Endothelial cell of hepatic sinusoid (primary cell): ENCODE results near the gene CNTN1.

ENCODE experiments used
- in situ Hi-C: cut with HindIII; loops from 2 replicates; pipeline ENCODE4 v1.10.0; 2017; ENCODE audit warnings: low sequenced_read_pairs

Gene CNTN1

GRCh38 chr12:40768125-40768864 is 76.1 kb downstream of the CNTN1 start:
- in situ Hi-C loops, result no loop called here

- in situ Hi-C loops, result no loop called here
Observed at GRCh38 chr12:40769846-40770245, 77.6 kb downstream of the CNTN1 start.

GRCh38 chr12:40770781-40771180 is 78.5 kb downstream of the CNTN1 start:
- in situ Hi-C loops, result no loop called here

GRCh38 chr12:40775661-40776060 is 83.4 kb downstream of the CNTN1 start:
- in situ Hi-C loops, result no loop called here

- in situ Hi-C loops, result no loop called here
Observed at GRCh38 chr12:40784102-40784501, 91.9 kb downstream of the CNTN1 start.

GRCh38 chr12:40788276-40788675 is 96.0 kb downstream of the CNTN1 start:
- in situ Hi-C loops, result no loop called here

- in situ Hi-C loops, result no loop called here
Observed at GRCh38 chr12:40792792-40793386, 100.7 kb downstream of the CNTN1 start.

- in situ Hi-C loops, result no loop called here
Observed at GRCh38 chr12:40793471-40793870, 101.2 kb downstream of the CNTN1 start.

GRCh38 chr12:40794087-40794486 is 101.8 kb downstream of the CNTN1 start:
- in situ Hi-C loops, result no loop called here

- in situ Hi-C loops, result no loop called here
Observed at GRCh38 chr12:40801082-40801481, 108.8 kb downstream of the CNTN1 start.

GRCh38 chr12:40801861-40802260 is 109.6 kb downstream of the CNTN1 start:
- in situ Hi-C loops, result no loop called here

GRCh38 chr12:40802656-40803055 is 110.4 kb downstream of the CNTN1 start:
- in situ Hi-C loops, result no loop called here

GRCh38 chr12:40819436-40820108 is 127.3 kb downstream of the CNTN1 start:
- in situ Hi-C loops, result no loop called here

GRCh38 chr12:40820794-40821484 is 128.7 kb downstream of the CNTN1 start:
- in situ Hi-C loops, result no loop called here

- in situ Hi-C loops, result no loop called here
Observed at GRCh38 chr12:40825156-40825555, 132.9 kb downstream of the CNTN1 start.

- in situ Hi-C loops, result no loop called here
Observed at GRCh38 chr12:40827683-40828592, 135.7 kb downstream of the CNTN1 start.

- in situ Hi-C loops, result no loop called here
Observed at GRCh38 chr12:40828593-40828990, 136.4 kb downstream of the CNTN1 start.

GRCh38 chr12:40829738-40830144 is 137.5 kb downstream of the CNTN1 start:
- in situ Hi-C loops, result no loop called here

GRCh38 chr12:40831916-40832315 is 139.7 kb downstream of the CNTN1 start:
- in situ Hi-C loops, result no loop called here

GRCh38 chr12:40832668-40833067 is 140.4 kb downstream of the CNTN1 start:
- in situ Hi-C loops, result no loop called here
